ENCODE data around the gene MX1.
"Not testable (repeated sequence)": the region's sequence is repeated elsewhere in the genome, so short reads cannot be mapped to it uniquely, and the experiment has no call there.

Gene MX1

GRCh38 chr21:41410361-41410760 is 15.7 kb upstream of the MX1 start:
- H3K4me3 ChIP-seq (ENCODE audit: low read length): no peak overlapping the region
- no peaks in the 10 kb centered on the region; the same call in 1 of the 2 replicates for H3K9me3 ChIP-seq (ENCODE audit: insufficient read depth, low read depth, low read length)
- H3K4me1 ChIP-seq (ENCODE audit: insufficient read depth, low read length): no peaks in the 10 kb centered on the region
- no peak overlapping the region for H3K27ac ChIP-seq (ENCODE audit: low read length)
- H3K27me3 ChIP-seq (ENCODE audit: insufficient read depth, low read length): no peaks in the 10 kb centered on the region; the same call in 1 of the 2 replicates
- no peak overlapping the region for H3K9ac ChIP-seq (ENCODE audit: low read depth, low read length)
- no peaks in the 10 kb centered on the region for H3K36me3 ChIP-seq (ENCODE audit: insufficient read depth, low read depth, low read length)

GRCh38 chr21:41410767-41411448 is 15.1 kb upstream of the MX1 start:
- H3K27ac ChIP-seq (ENCODE audit: low read length): no peak overlapping the region
- H3K9ac ChIP-seq (ENCODE audit: low read depth, low read length): no peak overlapping the region
- no peaks in the 10 kb centered on the region; the same call in 1 of the 2 replicates for H3K27me3 ChIP-seq (ENCODE audit: insufficient read depth, low read length)
- no peaks in the 10 kb centered on the region for H3K36me3 ChIP-seq (ENCODE audit: insufficient read depth, low read depth, low read length)
- no peaks in the 10 kb centered on the region; the same call in 1 of the 2 replicates for H3K9me3 ChIP-seq (ENCODE audit: insufficient read depth, low read depth, low read length)
- H3K4me1 ChIP-seq (ENCODE audit: insufficient read depth, low read length): no peaks in the 10 kb centered on the region
- no peak overlapping the region for H3K4me3 ChIP-seq (ENCODE audit: low read length)

- no peaks in the 10 kb centered on the region for H3K4me1 ChIP-seq (ENCODE audit: insufficient read depth, low read length)
- no peaks in the 10 kb centered on the region; the same call in 1 of the 2 replicates for H3K9me3 ChIP-seq (ENCODE audit: insufficient read depth, low read depth, low read length)
- H3K27ac ChIP-seq (ENCODE audit: low read length): no peak overlapping the region
- no peak overlapping the region for H3K4me3 ChIP-seq (ENCODE audit: low read length)
- no peak overlapping the region for H3K9ac ChIP-seq (ENCODE audit: low read depth, low read length)
- H3K36me3 ChIP-seq (ENCODE audit: insufficient read depth, low read depth, low read length): no peaks in the 10 kb centered on the region
- no peaks in the 10 kb centered on the region; the same call in 1 of the 2 replicates for H3K27me3 ChIP-seq (ENCODE audit: insufficient read depth, low read length)
Observed at GRCh38 chr21:41411449-41412089, 14.5 kb upstream of the MX1 start.

- H3K36me3 ChIP-seq (ENCODE audit: insufficient read depth, low read depth, low read length); H3K4me3 ChIP-seq (ENCODE audit: low read length); H3K9me3 ChIP-seq (ENCODE audit: insufficient read depth, low read depth, low read length); H3K9ac ChIP-seq (ENCODE audit: low read depth, low read length); H3K27ac ChIP-seq (ENCODE audit: low read length); H3K4me1 ChIP-seq (ENCODE audit: insufficient read depth, low read length): not testable (repeated sequence)
- H3K27me3 ChIP-seq (ENCODE audit: insufficient read depth, low read length): peaks cover 12% of the 10 kb centered on the region; the same call in 1 of the 2 replicates
Observed at GRCh38 chr21:41417505-41417904, 8.5 kb upstream of the MX1 start.

- no peaks in the 10 kb centered on the region for H3K36me3 ChIP-seq (ENCODE audit: insufficient read depth, low read depth, low read length)
- no peak overlapping the region for H3K4me3 ChIP-seq (ENCODE audit: low read length)
- H3K27me3 ChIP-seq (ENCODE audit: insufficient read depth, low read length): peaks cover 14% of the 10 kb centered on the region; the same call in 1 of the 2 replicates
- H3K27ac ChIP-seq (ENCODE audit: low read length): no peak overlapping the region
- H3K4me1 ChIP-seq (ENCODE audit: insufficient read depth, low read length): peaks cover 9% of the 10 kb centered on the region; the same call in 1 of the 2 replicates
- no peak overlapping the region for H3K9ac ChIP-seq (ENCODE audit: low read depth, low read length)
- no peaks in the 10 kb centered on the region; the same call in 1 of the 2 replicates for H3K9me3 ChIP-seq (ENCODE audit: insufficient read depth, low read depth, low read length)
Observed at GRCh38 chr21:41418393-41418792, 7.6 kb upstream of the MX1 start.

- Histone ChIP-seq H3K9ac (ENCODE audit: low read depth, low read length) (no peak overlapping the region), H3K4me1 (ENCODE audit: insufficient read depth, low read length) (peaks cover 9% of the 10 kb centered on the region; the same call in 1 of the 2 replicates), H3K4me3 (ENCODE audit: low read length) (no peak overlapping the region), H3K27ac (ENCODE audit: low read length) (no peak overlapping the region), H3K36me3 (ENCODE audit: insufficient read depth, low read depth, low read length) (no peaks in the 10 kb centered on the region), H3K9me3 (ENCODE audit: insufficient read depth, low read depth, low read length) (no peaks in the 10 kb centered on the region; the same call in 1 of the 2 replicates), H3K27me3 (ENCODE audit: insufficient read depth, low read length) (peaks cover 19% of the 10 kb centered on the region)
Observed at GRCh38 chr21:41418956-41419680, 6.9 kb upstream of the MX1 start.

GRCh38 chr21:41419921-41420862 is 5.8 kb upstream of the MX1 start:
- Histone ChIP-seq H3K9me3 (ENCODE audit: insufficient read depth, low read depth, low read length) (no peaks in the 10 kb centered on the region; the same call in 1 of the 2 replicates), H3K27ac (ENCODE audit: low read length) (no peak overlapping the region), H3K4me1 (ENCODE audit: insufficient read depth, low read length) (peaks cover 9% of the 10 kb centered on the region; the same call in 1 of the 2 replicates), H3K27me3 (ENCODE audit: insufficient read depth, low read length) (peaks cover 30% of the 10 kb centered on the region), H3K4me3 (ENCODE audit: low read length) (peak overlapping the region; percentile 75), H3K36me3 (ENCODE audit: insufficient read depth, low read depth, low read length) (no peaks in the 10 kb centered on the region), H3K9ac (ENCODE audit: low read depth, low read length) (peak overlapping the region; percentile 82)

GRCh38 chr21:41420998-41421397 is 5.0 kb upstream of the MX1 start:
- not testable (repeated sequence) for H3K9ac ChIP-seq (ENCODE audit: low read depth, low read length); H3K36me3 ChIP-seq (ENCODE audit: insufficient read depth, low read depth, low read length); H3K9me3 ChIP-seq (ENCODE audit: insufficient read depth, low read depth, low read length); H3K27ac ChIP-seq (ENCODE audit: low read length); H3K4me1 ChIP-seq (ENCODE audit: insufficient read depth, low read length)
- Histone ChIP-seq H3K27me3 (ENCODE audit: insufficient read depth, low read length) (peaks cover 38% of the 10 kb centered on the region), H3K4me3 (ENCODE audit: low read length) (peak overlapping the region; percentile 75; the same call in 1 of the 2 replicates)

- H3K4me3 ChIP-seq (ENCODE audit: low read length): no peak overlapping the region
- H3K36me3 ChIP-seq (ENCODE audit: insufficient read depth, low read depth, low read length): no peaks in the 10 kb centered on the region
- no peak overlapping the region for H3K9ac ChIP-seq (ENCODE audit: low read depth, low read length)
- peaks cover 55% of the 10 kb centered on the region for H3K27me3 ChIP-seq (ENCODE audit: insufficient read depth, low read length)
- no peak overlapping the region for H3K27ac ChIP-seq (ENCODE audit: low read length)
- peaks cover 9% of the 10 kb centered on the region; the same call in 1 of the 2 replicates for H3K4me1 ChIP-seq (ENCODE audit: insufficient read depth, low read length)
- H3K9me3 ChIP-seq (ENCODE audit: insufficient read depth, low read depth, low read length): no peaks in the 10 kb centered on the region
Observed at GRCh38 chr21:41422546-41423304, 3.3 kb upstream of the MX1 start.

GRCh38 chr21:41423305-41423636 is 2.8 kb upstream of the MX1 start:
- not testable (repeated sequence) for H3K9ac ChIP-seq (ENCODE audit: low read depth, low read length); H3K9me3 ChIP-seq (ENCODE audit: insufficient read depth, low read depth, low read length); H3K4me3 ChIP-seq (ENCODE audit: low read length); H3K4me1 ChIP-seq (ENCODE audit: insufficient read depth, low read length); H3K27ac ChIP-seq (ENCODE audit: low read length); H3K36me3 ChIP-seq (ENCODE audit: insufficient read depth, low read depth, low read length)
- H3K27me3 ChIP-seq (ENCODE audit: insufficient read depth, low read length): peaks cover 61% of the 10 kb centered on the region
